GM10847 (cell line): Measurements from ENCODE around the gene C22orf23.

ENCODE experiments used
- POLR2A ChIP-seq: IDR thresholded peaks from 2 replicates; pipeline ENCODE4 v1.6.1; 2011; ENCODE audit not compliant: insufficient read length; ENCODE audit errors: extremely low read depth

The C22orf23 gene

DNA sequence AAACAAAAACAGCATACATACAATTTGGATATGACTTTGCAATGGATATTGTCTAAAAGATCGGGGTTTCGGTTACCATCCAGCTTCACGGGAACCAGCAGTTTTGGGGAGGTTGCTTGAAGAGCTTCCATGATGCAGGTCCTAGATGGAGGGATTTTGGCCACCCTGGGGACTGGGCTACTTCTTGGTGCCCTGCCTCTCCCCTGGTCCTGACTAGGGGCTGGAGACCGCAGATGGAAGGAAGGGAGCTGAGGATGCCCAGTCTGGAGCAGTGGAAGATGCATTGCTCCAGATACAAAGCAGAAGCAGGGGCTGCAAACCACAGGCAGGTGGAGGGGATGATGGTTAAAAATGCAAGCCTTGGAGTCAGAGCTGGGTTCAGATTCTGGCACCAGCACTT lies 17.5 kb upstream of the C22orf23 start:
- TF ChIP-seq POLR2A: no peak

DNA sequence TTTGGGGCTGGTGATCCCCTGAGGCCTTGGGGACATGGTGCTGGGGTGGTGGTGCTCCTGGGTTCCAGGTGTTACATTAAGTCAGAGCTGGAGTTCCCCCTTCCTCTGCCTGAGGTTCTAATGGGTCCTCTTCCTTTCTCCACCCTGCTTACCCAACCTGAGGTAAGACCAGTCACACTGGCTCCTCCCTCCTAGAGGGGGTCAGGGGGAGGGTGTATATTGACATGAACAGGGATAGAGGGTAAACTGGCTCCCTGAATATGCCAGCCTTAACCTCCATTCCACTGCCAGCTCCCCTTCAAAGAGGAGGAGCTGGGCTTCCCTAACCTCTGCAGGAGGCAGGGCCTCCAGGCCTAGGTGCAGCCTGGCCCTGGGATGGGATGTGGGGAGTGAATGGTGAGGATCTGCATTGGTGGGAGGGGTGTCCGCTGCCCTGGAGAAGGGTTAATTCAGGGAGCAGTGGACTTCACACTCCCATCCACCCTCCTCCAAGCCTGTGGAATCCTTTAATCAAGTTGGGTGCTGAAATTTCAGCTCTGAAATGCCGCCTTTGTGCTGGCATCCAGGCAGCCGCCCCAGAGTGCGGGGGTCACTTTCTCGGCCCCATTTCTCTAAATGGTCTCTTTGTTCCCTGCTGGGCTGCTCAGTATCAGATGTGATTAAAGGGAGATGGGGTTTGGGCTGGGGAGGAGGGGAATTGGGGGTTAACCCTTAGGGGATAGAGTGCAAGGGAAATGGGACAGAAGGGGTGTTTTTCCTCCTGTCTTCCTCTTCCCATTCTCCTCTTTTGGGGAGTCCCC lies 15.3 kb upstream of the C22orf23 start:
- TF ChIP-seq POLR2A: no peak

DNA sequence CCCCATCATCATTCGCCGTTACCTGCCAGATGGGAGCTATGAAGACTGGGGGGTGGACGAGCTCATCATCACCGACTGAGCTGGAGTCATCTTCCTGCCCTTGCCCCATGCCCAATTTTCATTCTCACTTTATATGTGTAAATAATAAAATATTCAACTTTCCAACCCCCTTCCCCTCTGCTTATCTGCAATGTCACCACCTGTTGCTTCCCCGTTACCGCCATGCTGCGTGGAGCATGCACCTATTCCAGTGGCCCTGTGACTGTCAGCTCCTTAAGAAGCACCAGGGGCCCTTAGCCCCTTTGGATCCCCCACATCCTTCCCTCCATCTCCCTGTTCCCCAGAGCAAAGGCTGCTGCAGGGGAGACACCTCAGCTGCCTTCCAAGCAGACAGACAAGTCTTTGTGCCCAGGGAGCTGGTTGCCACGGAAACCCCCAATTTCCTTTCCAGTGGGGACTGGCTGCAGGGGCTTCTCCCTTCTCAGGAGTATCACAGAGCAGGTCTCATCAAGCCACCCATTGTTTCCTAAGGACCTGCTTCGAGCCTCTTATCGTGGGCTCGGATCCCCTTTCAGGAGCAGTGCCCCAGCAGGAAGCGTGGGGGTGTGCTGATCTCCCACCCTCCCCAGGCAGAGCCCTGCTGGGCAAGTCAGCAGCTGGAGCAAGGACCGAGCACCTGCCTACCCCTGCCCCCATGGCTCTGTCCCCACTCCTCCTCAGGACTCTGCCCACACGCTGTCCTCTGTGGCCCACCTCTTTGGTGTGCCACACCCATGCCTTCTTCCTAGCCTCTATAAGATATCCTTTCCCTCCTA lies 14.4 kb upstream of the C22orf23 start:
- TF ChIP-seq POLR2A: no peak

DNA sequence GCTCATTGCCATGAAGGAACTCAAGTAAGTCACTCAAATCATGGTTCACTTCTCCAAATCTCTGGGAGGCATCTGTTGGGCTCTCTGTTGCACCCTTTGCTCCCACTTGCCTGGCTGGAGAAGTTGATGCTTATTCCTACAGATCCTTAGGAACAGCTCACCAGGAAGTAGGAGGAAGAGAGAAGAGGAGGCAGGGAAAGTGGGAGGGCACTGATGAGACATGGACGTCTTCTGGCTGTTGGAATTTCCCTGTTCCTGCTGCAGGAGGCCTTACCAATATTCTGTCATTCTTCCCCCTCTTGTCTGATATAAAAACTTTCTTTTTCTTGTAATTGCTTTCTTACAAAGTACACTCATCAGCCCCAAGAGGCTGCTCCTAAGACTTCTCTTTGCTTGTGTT lies 13.7 kb upstream of the C22orf23 start:
- no peak for TF ChIP-seq POLR2A

DNA sequence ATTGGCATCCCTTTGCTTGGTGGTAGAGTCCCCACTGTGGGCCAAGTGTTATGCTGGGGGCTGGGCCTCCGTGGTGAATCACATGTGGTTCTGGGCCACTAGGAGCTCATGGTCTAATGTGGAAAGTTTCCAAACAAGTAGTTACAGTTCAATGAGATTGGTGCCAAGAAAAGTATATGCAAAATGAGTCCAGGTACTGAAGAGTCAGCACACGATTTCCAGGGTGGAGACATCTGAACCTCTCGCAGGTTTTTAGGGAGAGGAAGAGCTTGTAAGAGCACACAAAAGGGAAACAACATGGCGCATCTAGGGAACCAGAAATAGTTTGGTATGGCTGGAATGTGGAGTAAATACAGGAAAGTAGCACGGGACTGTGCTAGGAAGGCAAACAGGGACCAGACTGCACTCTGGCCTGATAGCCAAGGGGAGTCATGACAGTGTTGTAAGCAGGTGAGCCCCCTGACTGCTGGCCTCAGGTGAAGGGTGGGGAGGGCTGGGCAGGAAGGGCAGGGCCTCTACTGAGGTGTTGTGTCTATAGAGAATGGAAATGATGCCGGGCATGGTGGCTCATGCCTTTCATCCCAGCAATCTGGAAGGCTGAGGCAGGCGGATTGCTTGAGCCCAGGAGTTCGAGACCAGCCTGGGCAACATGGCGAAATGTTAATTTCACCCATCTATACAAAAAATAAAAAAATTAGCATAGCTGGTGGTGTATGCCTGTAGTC lies 12.7 kb upstream of the C22orf23 start:
- no peak for TF ChIP-seq POLR2A

DNA sequence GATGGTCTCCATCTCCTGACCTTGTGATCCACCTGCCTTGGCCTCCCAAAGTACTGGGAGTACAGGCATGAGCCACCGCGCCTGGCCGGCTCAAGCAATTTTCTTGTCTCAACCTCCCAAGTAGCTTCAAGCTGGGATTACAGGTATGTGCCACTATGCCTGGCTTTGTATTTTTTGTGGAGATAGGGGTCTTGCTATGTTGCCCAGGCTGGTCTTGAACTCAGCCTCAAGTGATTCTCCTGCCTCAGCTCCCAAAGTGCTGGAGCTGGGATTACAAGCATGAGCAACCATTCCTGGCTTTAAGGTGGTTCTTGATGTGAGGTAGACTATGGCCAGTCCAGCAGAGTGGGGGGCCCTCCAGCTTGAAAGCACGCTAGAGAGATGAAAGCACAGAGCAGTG lies 7.7 kb upstream of the C22orf23 start:
- no peak for TF ChIP-seq POLR2A

DNA sequence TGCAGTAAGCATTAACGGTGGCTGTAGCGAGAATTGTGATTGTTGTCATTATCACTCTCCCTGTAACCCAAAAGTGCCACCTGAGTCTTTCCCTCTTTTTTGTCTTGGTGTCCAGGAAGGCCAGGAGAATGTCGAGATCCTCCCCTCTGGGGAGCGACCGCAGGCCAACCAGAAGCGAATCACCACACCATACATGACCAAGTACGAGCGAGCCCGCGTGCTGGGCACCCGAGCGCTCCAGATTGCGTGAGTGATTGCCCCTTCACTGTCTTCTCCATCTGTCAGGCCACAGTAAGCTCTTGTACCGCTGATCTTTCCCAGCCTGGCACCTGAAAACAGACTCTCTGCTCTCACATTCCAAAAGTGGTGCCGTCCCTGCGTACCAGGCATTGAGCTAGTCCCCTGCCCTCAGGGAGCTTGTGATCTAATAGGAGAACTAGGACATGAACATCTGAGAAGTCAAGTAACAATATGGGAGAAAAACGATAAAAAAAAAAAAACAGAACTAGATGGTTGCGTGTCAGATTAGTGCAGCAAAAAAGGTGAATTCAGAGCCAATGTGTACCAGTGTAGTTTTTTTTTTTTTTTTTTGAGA lies 5.9 kb upstream of the C22orf23 start:
- TF ChIP-seq POLR2A: no peak

DNA sequence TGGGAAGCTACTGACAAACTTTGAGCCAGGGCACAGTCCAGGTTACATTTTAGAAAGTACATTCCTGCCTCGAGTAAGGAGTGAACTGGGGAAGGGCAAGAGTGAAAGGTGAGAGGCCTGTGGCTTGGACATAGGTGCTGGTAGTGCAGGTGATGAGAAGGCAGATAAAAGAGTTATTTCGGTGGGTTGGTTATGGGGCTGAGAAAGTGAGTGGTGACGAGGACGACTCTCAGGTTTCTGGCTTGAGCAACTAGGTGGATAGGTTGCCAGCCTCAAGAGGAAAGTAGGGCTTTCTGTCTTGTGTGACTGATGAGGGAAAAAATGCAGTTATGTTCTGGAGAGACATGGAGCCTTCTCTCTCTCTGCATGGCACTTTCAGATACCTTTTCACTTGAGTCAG lies 3.8 kb upstream of the C22orf23 start:
- TF ChIP-seq POLR2A: no peak

DNA sequence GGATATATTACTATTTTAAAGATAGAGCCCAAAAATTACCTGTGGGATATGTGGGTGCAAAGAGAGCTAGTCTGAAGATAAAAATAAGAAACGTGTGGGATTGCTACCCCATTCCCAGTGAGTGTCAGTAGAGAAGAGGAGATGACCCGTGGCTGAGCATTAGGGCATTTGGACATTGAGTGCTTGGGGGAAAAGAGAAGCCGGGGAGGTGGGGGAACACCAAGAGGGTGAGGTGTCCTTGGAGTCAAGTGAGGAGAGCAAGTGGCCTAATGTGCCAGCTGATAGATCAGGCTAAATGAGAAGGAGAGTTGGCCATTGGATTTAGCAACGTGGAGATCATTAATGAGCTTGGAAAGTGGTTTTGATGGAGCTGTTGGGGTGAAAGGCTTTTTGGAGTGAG lies 1.3 kb upstream of the C22orf23 start:
- TF ChIP-seq POLR2A: no peak

DNA sequence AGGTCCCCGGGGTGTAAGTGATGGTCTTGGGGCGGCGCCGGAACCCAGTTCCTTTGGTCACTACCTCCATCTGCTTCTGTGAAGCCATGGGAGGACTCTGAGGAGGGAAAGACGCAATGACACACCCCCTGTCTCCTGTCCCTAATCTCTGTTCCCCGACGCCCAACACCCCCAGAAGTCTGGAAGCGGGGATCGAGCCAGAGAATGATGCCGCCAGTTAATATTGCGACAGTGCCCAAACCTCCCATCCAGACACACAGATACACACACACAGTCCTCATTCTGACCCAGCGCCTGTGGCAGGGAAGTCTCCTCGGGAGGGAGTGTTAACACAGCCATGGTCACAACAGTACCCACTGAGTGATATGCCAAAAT lies 352 bp downstream of the C22orf23 start:
- no peak for TF ChIP-seq POLR2A

DNA sequence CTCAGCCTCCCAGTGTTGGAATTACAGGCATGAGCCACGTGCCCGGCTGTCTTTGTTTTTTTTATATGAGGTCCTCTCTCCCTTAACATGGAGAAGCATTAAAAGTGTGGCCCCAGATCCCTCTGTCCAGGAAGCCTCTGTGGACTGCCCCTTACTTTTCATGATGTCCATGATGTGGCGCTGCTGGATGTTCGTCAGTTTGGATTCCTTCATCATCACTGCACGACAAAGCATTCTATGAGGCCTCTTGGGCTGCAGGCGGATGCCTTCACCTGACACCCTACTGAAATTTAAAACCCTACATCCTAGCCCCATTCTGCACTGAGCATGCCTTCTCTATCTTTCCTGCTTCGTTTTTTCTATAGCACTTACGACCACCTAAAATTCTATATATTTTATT lies 2.1 kb downstream of the C22orf23 start:
- TF ChIP-seq POLR2A: no peak

DNA sequence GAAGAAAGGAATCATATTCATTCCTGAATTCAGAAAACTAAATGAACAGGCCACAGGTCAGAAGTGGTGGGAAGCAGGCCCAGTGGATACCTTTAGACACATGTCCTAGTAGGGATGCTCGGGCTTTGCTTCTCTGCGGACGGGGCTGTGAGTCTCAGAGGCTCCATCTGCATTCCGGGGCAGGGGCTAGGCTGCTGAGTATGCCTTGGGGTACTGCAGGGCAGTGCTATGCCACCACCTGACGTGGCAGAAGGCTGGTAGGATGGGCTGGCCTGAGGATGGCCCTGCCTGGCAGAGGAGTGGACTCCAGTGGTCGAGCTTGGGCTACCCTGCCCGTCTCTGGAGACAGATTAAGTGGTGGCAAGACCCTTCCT lies 9.6 kb downstream of the C22orf23 start:
- no peak for TF ChIP-seq POLR2A

DNA sequence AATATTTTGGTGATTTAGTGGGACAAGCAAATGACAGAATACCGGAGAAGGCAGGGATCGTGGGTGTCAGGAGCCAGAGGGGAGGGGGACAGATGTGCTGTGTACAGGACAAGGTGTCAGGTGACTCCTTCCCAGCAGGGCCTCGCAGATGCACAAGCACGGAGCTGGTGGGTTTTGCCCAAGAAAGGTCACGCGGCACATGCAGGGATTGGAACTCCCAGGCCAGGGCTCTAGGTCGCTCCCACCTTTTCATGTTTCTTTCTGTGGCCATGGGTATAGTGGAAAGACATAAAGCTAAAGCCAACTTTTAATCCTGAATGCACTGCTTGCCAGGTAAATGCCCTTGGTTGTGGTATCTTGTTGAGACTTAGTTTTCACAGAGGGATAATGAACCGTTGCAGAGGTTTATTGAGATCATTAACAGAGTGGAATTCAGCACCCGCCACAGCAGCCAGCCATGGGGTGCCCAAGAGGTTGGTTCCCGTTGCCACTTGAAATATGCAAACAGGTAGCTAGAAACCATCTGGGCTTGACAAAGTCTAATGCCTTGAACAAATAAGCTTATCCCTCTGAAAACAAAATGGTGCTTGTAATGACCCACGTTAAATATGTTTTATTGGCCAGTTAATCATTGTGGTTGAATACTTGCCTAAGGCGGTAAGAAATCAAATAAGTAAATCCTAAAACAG lies 10.1 kb downstream of the C22orf23 start:
- no peak for TF ChIP-seq POLR2A

DNA sequence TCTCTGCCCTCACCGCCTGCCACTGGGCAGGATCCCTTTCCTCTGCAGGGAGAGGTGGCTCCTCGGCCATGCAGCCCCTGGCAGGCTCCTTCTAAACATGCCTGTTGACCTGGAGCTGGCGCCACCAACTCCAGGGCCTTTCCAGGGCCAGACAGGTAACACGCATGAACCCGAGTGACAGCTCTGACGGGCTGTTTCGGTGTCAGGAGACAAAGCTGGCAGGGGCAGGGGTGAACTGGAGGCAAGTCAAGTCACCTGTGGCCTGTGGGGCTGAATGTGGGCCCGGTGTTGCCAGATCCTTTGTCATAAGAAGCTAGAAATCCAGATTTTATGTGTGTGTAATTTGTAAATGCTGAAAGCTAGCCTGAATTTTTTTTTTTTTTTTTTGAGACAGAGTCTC lies 11.3 kb downstream of the C22orf23 start:
- no peak for TF ChIP-seq POLR2A
